LNCAP (cell line): ENCODE results near the gene IL17RA.

Experiments
- TF ChIP-seq, protein P1 (sequence below): fragments of 450-650 bp; IDR thresholded peaks from 2 replicates; pipeline ENCODE4 v1.5.1; 2017; ENCODE audit warnings: mild to moderate bottlenecking

Gene IL17RA

DNA sequence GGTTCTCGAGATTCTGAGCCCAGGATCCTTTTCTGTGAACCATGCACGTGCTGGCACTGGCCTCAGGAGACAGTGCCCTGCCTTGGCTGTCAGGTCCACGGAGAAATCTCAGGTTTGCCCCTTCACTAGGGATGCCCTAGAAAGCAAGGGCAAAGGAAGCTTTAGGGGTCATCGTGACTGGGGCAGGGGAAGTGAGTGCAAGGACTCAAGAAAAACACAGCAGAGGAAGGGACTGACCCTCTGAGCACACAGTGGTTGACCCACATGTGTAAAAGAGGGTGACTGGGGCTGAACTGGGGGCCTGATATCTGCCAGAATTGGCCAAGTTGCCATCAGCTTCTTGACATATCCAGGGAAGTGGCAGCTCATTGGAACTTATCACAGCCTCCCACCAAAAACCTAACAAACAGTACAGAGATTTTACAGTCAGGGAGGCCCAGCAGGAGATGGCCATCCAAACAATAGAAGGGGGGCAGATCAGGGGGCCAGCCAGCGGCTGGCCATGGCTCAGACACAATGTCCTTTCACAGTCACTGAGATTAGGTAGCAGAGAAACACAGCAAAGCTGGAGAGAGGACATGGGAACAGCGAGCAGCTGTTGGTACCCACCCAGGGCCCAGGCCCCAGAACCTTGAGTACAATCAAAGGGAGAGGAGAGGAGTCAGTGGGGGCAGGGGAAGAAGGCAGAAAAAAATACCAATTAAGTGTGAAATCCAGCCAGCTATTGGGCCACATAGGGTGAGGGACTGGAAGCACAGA, 32.0 kb downstream of the IL17RA start:
- TF ChIP-seq, protein P1, sequence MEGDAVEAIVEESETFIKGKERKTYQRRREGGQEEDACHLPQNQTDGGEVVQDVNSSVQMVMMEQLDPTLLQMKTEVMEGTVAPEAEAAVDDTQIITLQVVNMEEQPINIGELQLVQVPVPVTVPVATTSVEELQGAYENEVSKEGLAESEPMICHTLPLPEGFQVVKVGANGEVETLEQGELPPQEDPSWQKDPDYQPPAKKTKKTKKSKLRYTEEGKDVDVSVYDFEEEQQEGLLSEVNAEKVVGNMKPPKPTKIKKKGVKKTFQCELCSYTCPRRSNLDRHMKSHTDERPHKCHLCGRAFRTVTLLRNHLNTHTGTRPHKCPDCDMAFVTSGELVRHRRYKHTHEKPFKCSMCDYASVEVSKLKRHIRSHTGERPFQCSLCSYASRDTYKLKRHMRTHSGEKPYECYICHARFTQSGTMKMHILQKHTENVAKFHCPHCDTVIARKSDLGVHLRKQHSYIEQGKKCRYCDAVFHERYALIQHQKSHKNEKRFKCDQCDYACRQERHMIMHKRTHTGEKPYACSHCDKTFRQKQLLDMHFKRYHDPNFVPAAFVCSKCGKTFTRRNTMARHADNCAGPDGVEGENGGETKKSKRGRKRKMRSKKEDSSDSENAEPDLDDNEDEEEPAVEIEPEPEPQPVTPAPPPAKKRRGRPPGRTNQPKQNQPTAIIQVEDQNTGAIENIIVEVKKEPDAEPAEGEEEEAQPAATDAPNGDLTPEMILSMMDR = no peak

DNA sequence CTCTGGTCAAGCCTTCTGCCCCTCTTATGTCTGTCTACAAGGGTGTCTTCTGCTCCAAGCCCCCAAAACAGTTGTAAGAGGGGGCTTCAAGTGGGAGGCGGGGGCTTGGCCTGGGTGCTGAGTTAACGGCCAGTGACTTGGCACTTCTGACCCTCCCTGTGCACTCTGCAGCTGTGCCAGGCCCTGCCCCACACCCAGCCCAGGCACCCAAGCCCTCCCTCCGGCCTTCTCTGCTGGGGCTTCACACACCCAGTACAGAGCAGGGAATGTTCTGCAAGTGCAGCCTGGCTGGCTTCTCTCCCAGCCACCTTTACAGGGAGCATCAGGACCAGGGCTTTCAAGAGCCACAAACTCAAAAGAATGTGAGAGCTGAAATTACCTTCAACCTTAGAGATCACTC, 32.6 kb downstream of the IL17RA start:
- TF ChIP-seq, protein P1 = no peak

DNA sequence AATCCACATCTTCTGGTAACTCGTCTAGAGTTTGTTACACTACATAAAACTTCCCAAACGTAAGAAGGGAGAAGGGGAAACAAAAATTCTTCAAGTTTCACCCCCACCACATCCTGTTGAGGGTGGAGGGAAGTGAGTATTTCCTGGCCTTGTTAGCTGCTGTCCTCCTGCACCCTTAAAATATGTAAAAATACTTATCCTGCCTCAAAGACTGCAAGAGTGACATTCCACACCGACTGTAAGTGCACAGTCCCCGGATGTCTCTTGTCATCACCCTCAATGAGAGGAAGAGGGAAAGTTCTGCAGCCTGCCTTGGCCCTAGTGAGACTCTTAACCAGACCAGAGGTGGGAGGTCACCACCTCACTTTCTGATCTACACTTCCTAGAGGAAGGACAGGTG, 33.1 kb downstream of the IL17RA start:
- TF ChIP-seq, protein P1 = no peak

DNA sequence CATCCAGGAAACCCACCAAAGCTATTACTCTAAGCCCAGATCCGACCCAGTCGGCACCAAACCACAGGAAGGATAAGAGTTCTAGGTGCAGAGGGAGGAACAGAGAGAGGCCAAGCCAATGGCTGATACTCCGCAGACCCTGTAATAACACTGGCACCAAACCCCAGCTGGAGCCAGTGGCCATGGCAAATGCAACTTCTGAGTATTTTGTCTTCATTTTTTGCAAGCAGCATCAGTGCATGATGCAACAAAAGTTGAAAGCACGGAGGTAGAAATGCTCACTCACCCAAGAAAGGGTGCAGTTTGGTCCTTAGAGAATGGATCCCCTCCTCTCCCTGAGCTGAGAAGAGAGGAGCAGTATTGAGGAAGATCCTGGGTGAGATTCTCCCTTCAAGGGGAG, 33.5 kb downstream of the IL17RA start:
- TF ChIP-seq, protein P1 = no peak

DNA sequence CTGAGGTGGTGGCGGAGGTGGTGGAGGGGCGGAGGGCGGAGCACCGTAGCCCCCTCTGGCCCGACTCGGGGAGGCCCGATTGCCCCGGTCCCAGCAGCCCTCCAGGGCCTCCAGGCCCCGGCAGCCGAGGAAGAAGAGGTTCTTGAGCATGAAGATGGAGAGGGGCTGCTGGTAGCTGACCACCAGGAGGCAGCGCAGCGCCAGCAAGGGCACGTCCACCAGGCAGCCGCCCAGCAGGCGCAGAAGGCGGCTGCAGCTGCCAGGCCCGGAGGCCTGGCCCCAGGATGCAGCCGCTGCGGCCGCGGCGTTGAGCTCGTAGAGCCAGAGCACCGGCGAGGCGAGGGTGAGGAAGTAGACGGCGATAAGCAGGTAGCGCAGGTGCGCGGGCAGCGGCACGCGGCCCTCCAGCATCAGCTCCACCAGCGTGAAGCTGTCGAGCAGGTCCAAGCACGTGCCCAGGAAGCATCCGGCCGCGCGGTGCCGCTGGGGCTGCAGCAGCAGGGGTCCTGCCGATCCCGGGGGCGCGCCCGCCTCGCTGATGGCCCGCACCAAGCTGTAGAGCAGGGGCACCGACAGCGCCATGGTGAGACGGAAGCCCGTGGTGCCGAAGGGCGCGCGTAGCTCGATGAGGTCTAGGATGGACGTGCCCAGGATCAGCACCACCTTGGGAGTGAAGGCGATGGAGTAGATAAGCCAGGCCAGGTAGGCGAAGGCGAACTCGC, 34.8 kb downstream of the IL17RA start:
- TF ChIP-seq, protein P1 = peak; percentile 41; the same call in 1 of the 2 replicates

DNA sequence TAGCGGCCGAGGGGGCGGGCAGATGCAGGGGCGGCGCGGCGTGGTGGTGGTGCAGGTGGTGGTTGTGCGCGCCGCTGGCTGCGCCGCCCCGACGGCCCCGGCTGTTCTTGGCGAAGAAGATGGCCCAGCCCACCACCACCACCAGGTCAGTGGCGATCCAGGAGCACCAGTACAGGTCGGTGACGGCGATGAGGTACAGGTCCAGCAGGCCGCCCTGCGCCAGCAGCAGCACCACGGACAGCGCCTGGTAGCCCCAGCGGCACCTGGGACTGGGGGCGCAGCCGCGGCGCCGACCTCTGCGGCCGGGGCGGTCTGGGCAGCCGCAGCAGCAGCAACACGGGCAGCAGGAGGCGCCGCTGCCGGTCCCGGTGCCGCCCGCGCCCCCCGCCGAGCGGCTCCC, 35.5 kb downstream of the IL17RA start:
- TF ChIP-seq, protein P1 = no peak

DNA sequence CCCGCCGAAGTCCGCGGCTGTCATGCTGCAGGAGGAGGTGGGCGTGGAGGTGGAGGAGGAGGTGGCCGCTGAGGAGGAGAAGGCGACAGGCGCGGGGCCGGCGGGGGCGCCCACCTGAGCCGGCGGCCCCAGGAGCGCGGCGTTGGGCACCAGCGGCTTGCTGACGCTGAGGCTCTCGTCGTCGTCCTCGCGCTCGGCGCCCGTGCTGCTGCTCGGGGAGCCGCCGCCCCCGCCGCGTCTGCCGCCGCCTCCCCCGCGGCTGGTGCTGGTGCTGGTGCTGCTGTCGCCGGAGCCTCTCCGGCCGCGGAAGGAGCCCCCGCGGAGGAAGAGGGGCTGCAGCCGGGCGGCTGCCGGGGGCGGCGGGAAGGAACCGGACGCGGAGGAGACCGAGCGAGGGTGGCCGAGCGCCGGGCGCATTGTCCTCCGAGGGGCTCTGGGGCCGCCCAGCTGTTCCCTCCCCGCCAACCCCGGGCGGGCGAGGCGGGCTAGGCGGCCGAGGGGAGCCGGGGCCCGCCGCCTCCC, 36.0 kb downstream of the IL17RA start:
- TF ChIP-seq, protein P1 = no peak
